ENCODE results near the gene XPO4.

DNA sequence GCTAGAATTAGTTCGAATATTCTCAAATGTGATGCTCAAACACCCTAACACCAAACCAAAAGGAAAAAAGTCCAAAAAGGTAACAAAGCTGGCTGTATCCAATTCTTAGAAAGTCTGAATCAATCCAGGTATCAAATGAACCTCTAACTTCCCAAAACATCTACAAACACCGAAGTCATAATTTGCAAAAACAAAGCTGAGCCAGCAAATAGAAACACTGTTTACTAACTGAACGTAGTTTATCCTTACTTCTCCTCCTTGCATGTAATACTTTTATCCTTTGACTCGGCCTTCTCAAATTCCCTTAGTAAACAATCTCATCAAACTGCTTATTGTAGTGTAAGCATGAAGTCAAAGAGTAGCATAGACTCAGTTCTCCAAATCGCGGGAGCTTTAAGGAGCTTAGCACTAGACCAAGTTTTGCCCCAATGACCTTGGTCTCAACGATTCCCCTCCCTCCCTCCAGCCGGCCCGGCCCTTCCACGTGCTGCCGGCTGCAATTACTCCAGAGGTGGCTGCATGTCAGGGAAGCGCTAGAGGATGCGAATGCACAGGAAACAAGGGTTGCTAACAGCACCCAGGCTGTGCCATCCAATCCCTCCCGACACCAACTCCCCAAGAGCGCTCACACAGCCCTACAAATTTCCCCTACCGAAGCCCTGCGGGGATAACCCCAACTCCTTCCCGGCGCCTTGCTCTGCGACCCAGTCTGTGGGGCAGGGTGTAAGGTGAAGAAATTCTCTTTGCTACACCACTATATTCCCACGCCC lies 693 bp downstream of the XPO4 start:
- no peak for TF ChIP-seq CTCF (IDR thresholded peaks at IDR 0.05)
- no peak for TF ChIP-seq POLR2A (IDR thresholded peaks at IDR 0.05)
